HEK293 (cell line): ENCODE data around the gene DNAJC5.

ENCODE experiments used
- GFI1B ChIP-seq: fragments of 450-650 bp; formaldehyde crosslinking; IDR thresholded peaks from 2 replicates; pipeline ENCODE4 v1.5.1; 2016; ENCODE audit warnings: missing biosample characterization, missing genetic modification characterization
- REPIN1 ChIP-seq: fragments of 450-650 bp; formaldehyde crosslinking; IDR thresholded peaks from 2 replicates; pipeline ENCODE4 v1.5.1; 2017; ENCODE audit warnings: missing biosample characterization, missing genetic modification characterization, low read depth
- ZBTB20 ChIP-seq: fragments of 450-650 bp; formaldehyde crosslinking; IDR thresholded peaks from 2 replicates; pipeline ENCODE4 v1.5.1; 2016; ENCODE audit warnings: missing biosample characterization, missing genetic modification characterization
- ZFP41 ChIP-seq: fragments of 450-650 bp; formaldehyde crosslinking; IDR thresholded peaks from 2 replicates; pipeline ENCODE4 v1.5.1; 2016; ENCODE audit warnings: missing biosample characterization, missing genetic modification characterization, borderline replicate concordance
- ZNF174 ChIP-seq: fragments of 450-650 bp; formaldehyde crosslinking; IDR thresholded peaks from 2 replicates; pipeline ENCODE4 v1.5.0; 2017; ENCODE audit warnings: missing biosample characterization, mild to moderate bottlenecking, missing genetic modification characterization
- ZNF274 ChIP-seq, 2 experiments: fragments of 200-500 bp in 1 of 2; fragments of 450-650 bp in 1 of 2; sonication (Bioruptor generic) in 1 of 2; formaldehyde crosslinking in 1 of 2; IDR thresholded peaks; 2 replicates each; pipeline versions ENCODE4 v1.5.1 to v1.6.1; 2014 to 2016; ENCODE audit warnings: borderline replicate concordance in 1 of 2, inconsistent platforms in 1 of 2, low read length in 1 of 2, missing biosample characterization in 1 of 2, missing genetic modification characterization in 1 of 2
- ZXDB ChIP-seq: fragments of 450-650 bp; formaldehyde crosslinking; IDR thresholded peaks from 2 replicates; pipeline ENCODE4 v1.5.1; 2016; ENCODE audit warnings: missing biosample characterization, missing genetic modification characterization
- TF ChIP-seq, protein P1 (sequence below): fragments of 450-650 bp; formaldehyde crosslinking; IDR thresholded peaks from 2 replicates; pipeline ENCODE4 v1.5.1; 2016; ENCODE audit warnings: missing biosample characterization, missing genetic modification characterization
- TF ChIP-seq, protein P2 (sequence below): fragments of 450-650 bp; IDR thresholded peaks from 2 replicates; pipeline ENCODE4 v1.5.1; 2018; ENCODE audit warnings: missing biosample characterization, missing genetic modification characterization
- TF ChIP-seq, protein P3 (sequence below): fragments of 450-650 bp; formaldehyde crosslinking; IDR thresholded peaks from 2 replicates; pipeline ENCODE4 v1.5.1; 2016; ENCODE audit warnings: missing biosample characterization, missing genetic modification characterization, borderline replicate concordance
- TF ChIP-seq, protein P4 (sequence below): fragments of 450-650 bp; formaldehyde crosslinking; conservative IDR thresholded peaks from 2 replicates; pipeline ENCODE4 v1.5.1; 2016; ENCODE audit warnings: low read depth, missing biosample characterization, missing genetic modification characterization

DNA sequence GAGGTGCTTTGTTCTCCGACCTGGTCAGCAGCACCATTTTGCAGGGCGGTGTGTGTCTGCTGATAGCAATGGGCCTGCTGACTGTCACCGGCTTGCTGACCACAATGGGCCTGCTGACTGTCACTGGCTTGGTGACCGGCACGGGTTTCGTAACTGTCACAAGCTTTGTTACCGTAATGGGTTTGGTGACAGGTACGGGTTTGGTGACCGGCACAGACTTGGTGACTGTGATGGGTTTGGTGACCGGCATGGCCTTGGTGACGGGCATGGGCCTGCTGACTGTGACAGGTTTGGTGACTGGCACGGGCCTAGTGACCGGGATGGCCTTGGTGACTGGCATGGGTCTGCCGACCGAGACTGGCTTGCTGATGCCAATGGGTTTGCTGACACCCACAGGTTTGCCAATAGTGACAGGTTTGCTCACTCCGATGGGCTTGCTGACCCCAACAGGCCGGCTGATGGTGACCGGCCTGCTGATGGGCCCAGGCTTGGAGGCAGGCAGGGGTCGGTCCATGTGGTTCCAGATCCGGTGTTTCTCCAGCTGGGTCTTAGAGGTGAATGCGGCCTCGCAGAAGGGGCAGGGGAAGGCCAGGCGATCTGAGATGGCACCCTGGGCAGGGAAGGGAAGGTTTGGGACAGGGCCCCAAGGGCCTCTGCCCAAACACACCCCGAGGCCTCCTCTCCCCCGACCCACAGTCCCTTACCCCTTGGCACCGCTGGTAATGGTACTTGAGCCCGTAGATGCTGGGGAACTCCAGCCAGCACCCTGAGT is 71.4 kb downstream of the DNAJC5 start:
- TF ChIP-seq ZNF174 = no peak
- no peak for TF ChIP-seq GFI1B
- TF ChIP-seq, protein P1, sequence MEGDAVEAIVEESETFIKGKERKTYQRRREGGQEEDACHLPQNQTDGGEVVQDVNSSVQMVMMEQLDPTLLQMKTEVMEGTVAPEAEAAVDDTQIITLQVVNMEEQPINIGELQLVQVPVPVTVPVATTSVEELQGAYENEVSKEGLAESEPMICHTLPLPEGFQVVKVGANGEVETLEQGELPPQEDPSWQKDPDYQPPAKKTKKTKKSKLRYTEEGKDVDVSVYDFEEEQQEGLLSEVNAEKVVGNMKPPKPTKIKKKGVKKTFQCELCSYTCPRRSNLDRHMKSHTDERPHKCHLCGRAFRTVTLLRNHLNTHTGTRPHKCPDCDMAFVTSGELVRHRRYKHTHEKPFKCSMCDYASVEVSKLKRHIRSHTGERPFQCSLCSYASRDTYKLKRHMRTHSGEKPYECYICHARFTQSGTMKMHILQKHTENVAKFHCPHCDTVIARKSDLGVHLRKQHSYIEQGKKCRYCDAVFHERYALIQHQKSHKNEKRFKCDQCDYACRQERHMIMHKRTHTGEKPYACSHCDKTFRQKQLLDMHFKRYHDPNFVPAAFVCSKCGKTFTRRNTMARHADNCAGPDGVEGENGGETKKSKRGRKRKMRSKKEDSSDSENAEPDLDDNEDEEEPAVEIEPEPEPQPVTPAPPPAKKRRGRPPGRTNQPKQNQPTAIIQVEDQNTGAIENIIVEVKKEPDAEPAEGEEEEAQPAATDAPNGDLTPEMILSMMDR (tag by site-specific recombination) = no peak
- no peak for TF ChIP-seq ZFP41 (tag by site-specific recombination)
- no peak for TF ChIP-seq ZXDB (tag by site-specific recombination)
- TF ChIP-seq ZBTB20 (tag by site-specific recombination) = no peak
- TF ChIP-seq, protein P2, sequence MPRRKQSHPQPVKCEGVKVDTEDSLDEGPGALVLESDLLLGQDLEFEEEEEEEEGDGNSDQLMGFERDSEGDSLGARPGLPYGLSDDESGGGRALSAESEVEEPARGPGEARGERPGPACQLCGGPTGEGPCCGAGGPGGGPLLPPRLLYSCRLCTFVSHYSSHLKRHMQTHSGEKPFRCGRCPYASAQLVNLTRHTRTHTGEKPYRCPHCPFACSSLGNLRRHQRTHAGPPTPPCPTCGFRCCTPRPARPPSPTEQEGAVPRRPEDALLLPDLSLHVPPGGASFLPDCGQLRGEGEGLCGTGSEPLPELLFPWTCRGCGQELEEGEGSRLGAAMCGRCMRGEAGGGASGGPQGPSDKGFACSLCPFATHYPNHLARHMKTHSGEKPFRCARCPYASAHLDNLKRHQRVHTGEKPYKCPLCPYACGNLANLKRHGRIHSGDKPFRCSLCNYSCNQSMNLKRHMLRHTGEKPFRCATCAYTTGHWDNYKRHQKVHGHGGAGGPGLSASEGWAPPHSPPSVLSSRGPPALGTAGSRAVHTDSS = no peak
- TF ChIP-seq, protein P3, sequence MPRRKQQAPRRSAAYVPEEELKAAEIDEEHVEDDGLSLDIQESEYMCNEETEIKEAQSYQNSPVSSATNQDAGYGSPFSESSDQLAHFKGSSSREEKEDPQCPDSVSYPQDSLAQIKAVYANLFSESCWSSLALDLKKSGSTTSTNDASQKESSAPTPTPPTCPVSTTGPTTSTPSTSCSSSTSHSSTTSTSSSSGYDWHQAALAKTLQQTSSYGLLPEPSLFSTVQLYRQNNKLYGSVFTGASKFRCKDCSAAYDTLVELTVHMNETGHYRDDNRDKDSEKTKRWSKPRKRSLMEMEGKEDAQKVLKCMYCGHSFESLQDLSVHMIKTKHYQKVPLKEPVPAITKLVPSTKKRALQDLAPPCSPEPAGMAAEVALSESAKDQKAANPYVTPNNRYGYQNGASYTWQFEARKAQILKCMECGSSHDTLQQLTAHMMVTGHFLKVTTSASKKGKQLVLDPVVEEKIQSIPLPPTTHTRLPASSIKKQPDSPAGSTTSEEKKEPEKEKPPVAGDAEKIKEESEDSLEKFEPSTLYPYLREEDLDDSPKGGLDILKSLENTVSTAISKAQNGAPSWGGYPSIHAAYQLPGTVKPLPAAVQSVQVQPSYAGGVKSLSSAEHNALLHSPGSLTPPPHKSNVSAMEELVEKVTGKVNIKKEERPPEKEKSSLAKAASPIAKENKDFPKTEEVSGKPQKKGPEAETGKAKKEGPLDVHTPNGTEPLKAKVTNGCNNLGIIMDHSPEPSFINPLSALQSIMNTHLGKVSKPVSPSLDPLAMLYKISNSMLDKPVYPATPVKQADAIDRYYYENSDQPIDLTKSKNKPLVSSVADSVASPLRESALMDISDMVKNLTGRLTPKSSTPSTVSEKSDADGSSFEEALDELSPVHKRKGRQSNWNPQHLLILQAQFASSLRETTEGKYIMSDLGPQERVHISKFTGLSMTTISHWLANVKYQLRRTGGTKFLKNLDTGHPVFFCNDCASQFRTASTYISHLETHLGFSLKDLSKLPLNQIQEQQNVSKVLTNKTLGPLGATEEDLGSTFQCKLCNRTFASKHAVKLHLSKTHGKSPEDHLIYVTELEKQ (tag by site-specific recombination) = no peak
- TF ChIP-seq REPIN1 (tag by site-specific recombination) = no peak
- TF ChIP-seq ZNF274 (IDR thresholded peaks at IDR 0.05; ENCODE audit: low read length) = no peak
- no peak for TF ChIP-seq ZNF274 (tag by site-specific recombination; IDR thresholded peaks at IDR 0.05; ENCODE audit: borderline replicate concordance)
- TF ChIP-seq, protein P4, sequence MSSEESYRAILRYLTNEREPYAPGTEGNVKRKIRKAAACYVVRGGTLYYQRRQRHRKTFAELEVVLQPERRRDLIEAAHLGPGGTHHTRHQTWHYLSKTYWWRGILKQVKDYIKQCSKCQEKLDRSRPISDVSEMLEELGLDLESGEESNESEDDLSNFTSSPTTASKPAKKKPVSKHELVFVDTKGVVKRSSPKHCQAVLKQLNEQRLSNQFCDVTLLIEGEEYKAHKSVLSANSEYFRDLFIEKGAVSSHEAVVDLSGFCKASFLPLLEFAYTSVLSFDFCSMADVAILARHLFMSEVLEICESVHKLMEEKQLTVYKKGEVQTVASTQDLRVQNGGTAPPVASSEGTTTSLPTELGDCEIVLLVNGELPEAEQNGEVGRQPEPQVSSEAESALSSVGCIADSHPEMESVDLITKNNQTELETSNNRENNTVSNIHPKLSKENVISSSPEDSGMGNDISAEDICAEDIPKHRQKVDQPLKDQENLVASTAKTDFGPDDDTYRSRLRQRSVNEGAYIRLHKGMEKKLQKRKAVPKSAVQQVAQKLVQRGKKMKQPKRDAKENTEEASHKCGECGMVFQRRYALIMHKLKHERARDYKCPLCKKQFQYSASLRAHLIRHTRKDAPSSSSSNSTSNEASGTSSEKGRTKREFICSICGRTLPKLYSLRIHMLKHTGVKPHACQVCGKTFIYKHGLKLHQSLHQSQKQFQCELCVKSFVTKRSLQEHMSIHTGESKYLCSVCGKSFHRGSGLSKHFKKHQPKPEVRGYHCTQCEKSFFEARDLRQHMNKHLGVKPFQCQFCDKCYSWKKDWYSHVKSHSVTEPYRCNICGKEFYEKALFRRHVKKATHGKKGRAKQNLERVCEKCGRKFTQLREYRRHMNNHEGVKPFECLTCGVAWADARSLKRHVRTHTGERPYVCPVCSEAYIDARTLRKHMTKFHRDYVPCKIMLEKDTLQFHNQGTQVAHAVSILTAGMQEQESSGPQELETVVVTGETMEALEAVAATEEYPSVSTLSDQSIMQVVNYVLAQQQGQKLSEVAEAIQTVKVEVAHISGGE (tag by site-specific recombination) = no peak
